GM21528 (cell line): Measurements from ENCODE around the gene TMEM213.

Experiments used
- ATAC-seq: cut with Tn5 transposase; IDR thresholded peaks from one replicate; pipeline ENCODE4 v1.9.1; 2021; ENCODE audit warnings: mild to moderate bottlenecking, moderate library complexity; ENCODE audit not compliant: unreplicated experiment, low FRiP score

Gene TMEM213

GRCh38 chr7:138835087-138835486 lies 37.3 kb downstream of the TMEM213 start:
- no peak for ATAC-seq

- no peak for ATAC-seq
These were observed 39.8 kb downstream of the TMEM213 start for GRCh38 chr7:138837627-138838026.

- no peak for ATAC-seq
These were observed 40.4 kb downstream of the TMEM213 start for GRCh38 chr7:138838166-138838565.

GRCh38 chr7:138842111-138842510 lies 44.3 kb downstream of the TMEM213 start:
- ATAC-seq, result no peak

GRCh38 chr7:138843632-138844580 lies 46.1 kb downstream of the TMEM213 start:
- no peak for ATAC-seq

GRCh38 chr7:138845711-138846110 lies 47.9 kb downstream of the TMEM213 start:
- ATAC-seq, result no peak

GRCh38 chr7:138848056-138848980 lies 50.5 kb downstream of the TMEM213 start:
- ATAC-seq, result no peak

- no peak for ATAC-seq
These were observed 51.9 kb downstream of the TMEM213 start for GRCh38 chr7:138849701-138850100.

- ATAC-seq, result no peak
These were observed 54.7 kb downstream of the TMEM213 start for GRCh38 chr7:138852469-138852868.

GRCh38 chr7:138853448-138853847 lies 55.7 kb downstream of the TMEM213 start:
- ATAC-seq, result no peak

GRCh38 chr7:138854115-138854645 lies 56.4 kb downstream of the TMEM213 start:
- ATAC-seq, result no peak

GRCh38 chr7:138857728-138858127 lies 59.9 kb downstream of the TMEM213 start:
- no peak for ATAC-seq

- no peak for ATAC-seq
These were observed 63.3 kb downstream of the TMEM213 start for GRCh38 chr7:138861051-138861450.

- no peak for ATAC-seq
These were observed 66.1 kb downstream of the TMEM213 start for GRCh38 chr7:138863931-138864330.

- no peak for ATAC-seq
These were observed 66.9 kb downstream of the TMEM213 start for GRCh38 chr7:138864667-138865066.

- no peak for ATAC-seq
These were observed 68.0 kb downstream of the TMEM213 start for GRCh38 chr7:138865843-138866242.

GRCh38 chr7:138866353-138866752 lies 68.6 kb downstream of the TMEM213 start:
- no peak for ATAC-seq

GRCh38 chr7:138867744-138868143 lies 70.0 kb downstream of the TMEM213 start:
- no peak for ATAC-seq

- no peak for ATAC-seq
These were observed 70.9 kb downstream of the TMEM213 start for GRCh38 chr7:138868711-138869110.

GRCh38 chr7:138869353-138869752 lies 71.6 kb downstream of the TMEM213 start:
- no peak for ATAC-seq
